GM21723 (cell line): Measurements from ENCODE around the gene KLF7.
A peak's percentile ranks its signal among the peaks of the same experiment; 100 is the strongest.

Experiments
- ATAC-seq: cut with Tn5 transposase; IDR thresholded peaks from one replicate; pipeline ENCODE4 v1.9.1; 2021; ENCODE audit warnings: mild to moderate bottlenecking, moderate library complexity; ENCODE audit not compliant: unreplicated experiment

Gene KLF7

GRCh38 chr2:207167099-207167923 lies 1.6 kb upstream of the KLF7 start:
- no peak for ATAC-seq

- peak; percentile 54 for ATAC-seq
Observed at GRCh38 chr2:207166349-207167098, 776 bp upstream of the KLF7 start.

GRCh38 chr2:207166039-207166348 lies 246 bp upstream of the KLF7 start:
- peak; percentile 95 for ATAC-seq

- ATAC-seq = no peak
Observed at GRCh38 chr2:207164006-207164831, 1.5 kb downstream of the KLF7 start.

- ATAC-seq = no peak
Observed at GRCh38 chr2:207163756-207164005, 2.1 kb downstream of the KLF7 start.

- ATAC-seq = no peak
Observed at GRCh38 chr2:207163053-207163755, 2.5 kb downstream of the KLF7 start.

- ATAC-seq = no peak
Observed at GRCh38 chr2:207162316-207162715, 3.4 kb downstream of the KLF7 start.

- ATAC-seq = no peak
Observed at GRCh38 chr2:207161247-207162123, 4.3 kb downstream of the KLF7 start.

GRCh38 chr2:207160115-207160514 lies 5.6 kb downstream of the KLF7 start:
- ATAC-seq = no peak

GRCh38 chr2:207159002-207159401 lies 6.7 kb downstream of the KLF7 start:
- ATAC-seq = no peak

GRCh38 chr2:207157731-207158130 lies 8.0 kb downstream of the KLF7 start:
- no peak for ATAC-seq

GRCh38 chr2:207157162-207157481 lies 8.6 kb downstream of the KLF7 start:
- no peak for ATAC-seq

GRCh38 chr2:207156451-207157161 lies 9.1 kb downstream of the KLF7 start:
- no peak for ATAC-seq

- no peak for ATAC-seq
Observed at GRCh38 chr2:207155516-207156444, 10.0 kb downstream of the KLF7 start.

GRCh38 chr2:207154556-207155510 lies 10.9 kb downstream of the KLF7 start:
- no peak for ATAC-seq

- no peak for ATAC-seq
Observed at GRCh38 chr2:207153266-207153975, 12.3 kb downstream of the KLF7 start.

- ATAC-seq = no peak
Observed at GRCh38 chr2:207151048-207151447, 14.7 kb downstream of the KLF7 start.
